IPS DF 6.9 (cell line): ENCODE results near the gene GRAPL.
"Not testable (repeated sequence)": the region's sequence is repeated elsewhere in the genome, so short reads cannot be mapped to it uniquely, and the experiment has no call there.

Experiments
- DNase-seq: peaks from one replicate; pipeline ENCODE4 v3.0.0-alpha.2; 2013; ENCODE audit warnings: low read depth, low spot score
- H3K27ac ChIP-seq: one replicate; pipeline ENCODE4 v1.5.1; 2013; ENCODE audit warnings: low read length, control low read depth
- H3K27me3 ChIP-seq: 2 replicates; pipeline ENCODE4 v1.6.1; 2013; ENCODE audit warnings: mild to moderate bottlenecking, low read length; ENCODE audit not compliant: control insufficient read depth, insufficient read depth
- H3K36me3 ChIP-seq: 2 replicates; pipeline ENCODE4 v1.6.1; 2013; ENCODE audit warnings: low read length; ENCODE audit not compliant: control insufficient read depth, insufficient read depth
- H3K4me1 ChIP-seq: 2 replicates; pipeline ENCODE4 v1.6.1; 2013; ENCODE audit warnings: low read length; ENCODE audit not compliant: control insufficient read depth, insufficient read depth
- H3K4me3 ChIP-seq: 2 replicates; pipeline ENCODE4 v1.5.1; 2013; ENCODE audit warnings: mild to moderate bottlenecking, low read length
- H3K9me3 ChIP-seq: 2 replicates; pipeline ENCODE4 v1.6.1; 2013; ENCODE audit warnings: low read length, inconsistent platforms; ENCODE audit not compliant: control insufficient read depth, insufficient read depth
- WGBS: extraction: QIAGEN DNeasy Blood & Tissue Kit; methylation state at CpG from one replicate; pipeline ENCODE4 v1.1.7; 2013; ENCODE audit warnings: mixed read lengths, missing lambda C conversion rate; ENCODE audit not compliant: insufficient read length, insufficient coverage; 5-methylcytosine and 5-hydroxymethylcytosine counted together

GRAPL gene

GRCh38 chr17:19196382-19197204, 69.2 kb downstream of the GRAPL start:
- not testable (repeated sequence) for H3K4me3 ChIP-seq, DNase-seq, H3K36me3 ChIP-seq, H3K9me3 ChIP-seq, H3K4me1 ChIP-seq, H3K27ac ChIP-seq, H3K27me3 ChIP-seq
- no CpG with 5 or more reads among the region's 33 CpGs for WGBS

- not testable (repeated sequence) for H3K27ac ChIP-seq, H3K4me1 ChIP-seq, DNase-seq, H3K36me3 ChIP-seq, H3K27me3 ChIP-seq, H3K9me3 ChIP-seq, H3K4me3 ChIP-seq
- WGBS: no CpG with 5 or more reads among the region's 20 CpGs
Observed at GRCh38 chr17:19202448-19202847, 75.1 kb downstream of the GRAPL start.

GRCh38 chr17:19203429-19203828, 76.0 kb downstream of the GRAPL start:
- H3K9me3 ChIP-seq, H3K4me1 ChIP-seq, H3K27ac ChIP-seq, H3K36me3 ChIP-seq, H3K4me3 ChIP-seq, DNase-seq, H3K27me3 ChIP-seq: not testable (repeated sequence)
- WGBS: no CpG with 5 or more reads among the region's 3 CpGs
